Activated T-cell treated with anti-CD3 and anti-CD28 coated beads, Interleukin-2, amount 50 U/mL, for 72 hours (primary cell): ENCODE data around the gene FAM124A. TPM values are rescaled to one million over a fixed set of nuclear protein-coding genes. Genes with fewer than 3 reads are reported as not detected.

ENCODE experiments used
- ATAC-seq, 2 donors: fragments of 150-1000 bp; cut with Tn5 transposase; replicated peaks in 1 of 2; 2 replicates each; pipeline ENCODE4 v1.10.0; 2021; ENCODE audit warnings: moderate library complexity in 2 of 2, mild to moderate bottlenecking in 1 of 2
- DNase-seq, 2 donors: peaks; one replicate each; pipeline ENCODE4 v3.0.0; 2021 to 2022; ENCODE audit warnings: mixed read lengths in 1 of 2
- H3K27ac Mint-ChIP-seq: one replicate; pipeline ENCODE4 v1.8.0; 2022; ENCODE audit warnings: mild to moderate bottlenecking, moderate library complexity, mixed read lengths
- H3K27me3 Mint-ChIP-seq: one replicate; pipeline ENCODE4 v1.8.0; 2022; ENCODE audit warnings: low read depth, mixed read lengths
- H3K36me3 Mint-ChIP-seq, 2 donors: one replicate each; pipeline ENCODE4 v1.8.0; 2022; ENCODE audit warnings: mixed read lengths in 2 of 2, mild to moderate bottlenecking in 1 of 2; ENCODE audit not compliant: insufficient read depth in 2 of 2
- H3K4me1 Mint-ChIP-seq: one replicate; pipeline ENCODE4 v1.8.0; 2022; ENCODE audit warnings: low read depth, mixed read lengths
- H3K4me3 Mint-ChIP-seq, 2 donors: one replicate each; pipeline ENCODE4 v1.8.0; 2022; ENCODE audit warnings: mild to moderate bottlenecking in 2 of 2, mixed read lengths in 2 of 2, moderate library complexity in 2 of 2
- H3K9me3 Mint-ChIP-seq, 2 donors: one replicate each; pipeline ENCODE4 v1.8.0; 2022; ENCODE audit warnings: mixed read lengths in 2 of 2
- total RNA-seq, 2 donors: library from RNA; stranded (reverse); gene quantifications; one replicate each; pipeline ENCODE4 v1.2.3, GENCODE V29; 2022

The FAM124A gene
- total RNA-seq, 2 donors from 2014 or later, result 0.19 to 0.35 TPM

- no peak for ATAC-seq
- no peak overlapping the region for H3K4me3 Mint-ChIP-seq
Observed at GRCh38 chr13:51249770-51250741, 27.9 kb downstream of the FAM124A start.

GRCh38 chr13:51251480-51251879, 29.3 kb downstream of the FAM124A start:
- H3K36me3 Mint-ChIP-seq, result no peaks in the 10 kb centered on the region
- H3K4me1 Mint-ChIP-seq, result no peaks in the 10 kb centered on the region
- H3K4me3 Mint-ChIP-seq, result no peak overlapping the region
- no peaks in the 10 kb centered on the region for H3K9me3 Mint-ChIP-seq
- DNase-seq, result no peak
- H3K27me3 Mint-ChIP-seq, result no peaks in the 10 kb centered on the region
- no peak for ATAC-seq
- no peak overlapping the region for H3K27ac Mint-ChIP-seq

More at GRCh38 chr13:51249770-51250741, 27.9 kb downstream of the FAM124A start:
- no peaks in the 10 kb centered on the region for H3K27me3 Mint-ChIP-seq
- no peak overlapping the region for H3K27ac Mint-ChIP-seq
- H3K9me3 Mint-ChIP-seq, result no peaks in the 10 kb centered on the region
- no peaks in the 10 kb centered on the region for H3K4me1 Mint-ChIP-seq
- no peaks in the 10 kb centered on the region for H3K36me3 Mint-ChIP-seq
- no peak for DNase-seq

DNA sequence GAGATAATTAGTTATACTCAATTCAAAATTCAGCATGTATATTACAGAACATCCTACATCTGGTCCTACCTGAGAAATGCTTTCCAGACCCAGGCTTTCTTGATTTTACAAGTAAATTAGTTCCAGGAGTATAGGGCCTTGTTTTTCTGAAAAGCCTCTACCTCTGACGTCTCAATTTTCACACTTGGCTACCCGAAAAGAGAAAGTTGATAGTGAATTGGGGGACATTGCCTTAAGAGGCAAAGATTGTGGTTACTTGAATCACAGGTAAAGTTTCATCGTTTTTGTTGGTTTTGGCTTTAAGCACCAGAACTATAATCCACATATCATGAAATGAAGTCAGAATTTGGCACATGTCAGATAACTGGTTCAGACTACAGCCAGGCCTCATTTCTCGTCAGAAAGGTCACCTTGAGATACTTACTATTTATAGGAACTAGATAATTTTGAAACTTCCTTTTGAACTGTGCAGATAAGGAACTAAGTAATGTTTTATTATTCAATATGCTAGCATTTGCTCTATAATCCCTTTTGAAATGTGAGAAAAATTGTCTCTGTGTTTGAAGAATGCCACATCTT, 30.8 kb downstream of the FAM124A start:
- Mint-ChIP-seq H3K27me3 (no peaks in the 10 kb centered on the region), H3K4me3 (no peak overlapping the region), H3K9me3 (no peaks in the 10 kb centered on the region), H3K36me3 (no peaks in the 10 kb centered on the region), H3K4me1 (no peaks in the 10 kb centered on the region), H3K27ac (no peak overlapping the region)
- DNase-seq, result no peak
- ATAC-seq, result no peak

- Mint-ChIP-seq H3K4me1 (no peaks in the 10 kb centered on the region), H3K27ac (no peak overlapping the region), H3K4me3 (no peak overlapping the region), H3K27me3 (no peaks in the 10 kb centered on the region), H3K36me3 (no peaks in the 10 kb centered on the region), H3K9me3 (no peaks in the 10 kb centered on the region)
- ATAC-seq (no peak), DNase-seq (no peak)
Observed at GRCh38 chr13:51255556-51255955, 33.4 kb downstream of the FAM124A start.

DNA sequence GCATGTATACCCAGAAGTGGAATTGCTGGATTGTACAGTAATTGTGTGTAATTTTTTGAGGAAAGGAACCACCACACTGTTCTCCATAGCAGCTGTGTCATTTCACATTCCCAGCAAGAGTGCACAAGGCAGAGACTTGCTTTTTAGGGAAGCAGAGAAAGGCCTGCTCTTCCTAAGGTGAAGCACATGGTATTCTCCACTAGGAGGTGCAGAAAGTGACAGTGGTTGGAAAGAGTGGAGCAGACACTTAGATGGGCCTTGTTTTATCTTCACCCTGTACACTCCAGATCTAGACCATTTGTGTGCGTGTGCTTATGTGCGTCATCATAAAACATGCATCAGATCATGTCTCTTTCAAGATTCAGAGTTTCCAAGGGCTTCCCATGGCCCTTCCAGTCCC, 35.0 kb downstream of the FAM124A start:
- DNase-seq, result no peak
- H3K36me3 Mint-ChIP-seq, result no peaks in the 10 kb centered on the region
- no peak overlapping the region for H3K4me3 Mint-ChIP-seq
- H3K27ac Mint-ChIP-seq, result no peak overlapping the region
- ATAC-seq, result no peak
- no peaks in the 10 kb centered on the region for H3K27me3 Mint-ChIP-seq
- H3K9me3 Mint-ChIP-seq, result no peaks in the 10 kb centered on the region
- no peaks in the 10 kb centered on the region for H3K4me1 Mint-ChIP-seq

GRCh38 chr13:51258612-51259548, 36.7 kb downstream of the FAM124A start:
- ATAC-seq, result no peak
- Mint-ChIP-seq H3K4me1 (no peaks in the 10 kb centered on the region), H3K27me3 (no peaks in the 10 kb centered on the region), H3K9me3 (no peaks in the 10 kb centered on the region), H3K27ac (no peak overlapping the region), H3K36me3 (no peaks in the 10 kb centered on the region), H3K4me3 (no peak overlapping the region)
- DNase-seq, result no peak

DNA sequence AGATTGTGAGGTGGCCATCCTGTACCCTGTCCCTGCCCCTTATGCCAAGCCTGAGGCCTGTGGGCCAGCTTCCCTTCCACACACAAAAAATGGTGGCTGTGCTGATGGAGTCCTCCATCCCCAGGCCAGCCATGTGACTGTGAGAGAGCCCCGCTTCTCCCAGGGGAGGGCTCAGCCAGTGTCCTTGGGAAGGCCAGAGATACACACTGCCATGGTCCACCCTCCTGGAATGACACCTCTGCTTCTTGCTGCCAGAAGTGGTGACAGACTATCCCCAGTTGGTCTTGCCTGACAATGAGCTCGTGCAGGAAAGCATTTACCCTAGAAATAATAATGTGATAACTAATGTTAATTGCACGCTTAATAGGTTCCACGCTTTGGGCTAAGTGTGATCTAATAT, 38.0 kb downstream of the FAM124A start:
- no peaks in the 10 kb centered on the region for H3K9me3 Mint-ChIP-seq
- H3K36me3 Mint-ChIP-seq, result no peaks in the 10 kb centered on the region
- ATAC-seq (no peak), DNase-seq (no peak)
- no peaks in the 10 kb centered on the region for H3K27me3 Mint-ChIP-seq
- H3K27ac Mint-ChIP-seq, result no peak overlapping the region
- no peaks in the 10 kb centered on the region for H3K4me1 Mint-ChIP-seq
- no peak overlapping the region for H3K4me3 Mint-ChIP-seq

DNA sequence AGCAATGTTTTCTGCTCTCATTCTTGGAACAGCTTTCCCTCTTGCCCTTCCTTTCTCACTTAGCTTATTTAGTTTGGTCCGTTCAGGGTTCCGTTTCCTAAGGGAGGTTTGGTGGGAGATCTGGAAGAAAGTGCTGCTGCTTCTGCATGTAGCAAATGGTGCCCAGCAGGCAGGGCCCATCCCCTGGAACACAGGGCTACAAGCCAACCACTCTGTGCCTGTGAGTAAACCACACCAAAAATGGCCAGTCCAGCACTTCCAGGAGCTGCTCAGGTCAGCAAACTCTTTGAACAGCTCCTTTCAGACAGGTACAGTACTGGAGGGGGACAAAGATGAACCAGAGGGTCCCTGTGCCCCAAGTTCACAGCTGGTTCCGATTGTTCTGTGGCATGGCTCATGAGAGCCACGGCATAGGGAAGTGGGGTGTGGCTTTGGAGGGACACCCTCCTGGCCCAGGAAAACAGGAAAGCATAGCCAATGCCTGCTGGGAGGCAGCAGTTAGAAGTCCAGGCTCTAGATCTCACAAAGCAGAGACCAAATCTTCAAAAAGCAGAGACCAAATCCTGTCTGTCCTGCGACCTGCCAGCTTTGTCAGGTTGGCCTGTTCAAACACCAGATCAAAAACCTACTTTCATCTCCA, 39.5 kb downstream of the FAM124A start:
- Mint-ChIP-seq H3K27ac (no peak overlapping the region), H3K36me3 (no peaks in the 10 kb centered on the region), H3K4me3 (no peak overlapping the region), H3K4me1 (no peaks in the 10 kb centered on the region), H3K27me3 (no peaks in the 10 kb centered on the region), H3K9me3 (no peaks in the 10 kb centered on the region)
- DNase-seq, result no peak
- no peak for ATAC-seq

- Mint-ChIP-seq H3K27me3 (no peaks in the 10 kb centered on the region), H3K4me3 (no peak overlapping the region), H3K9me3 (no peaks in the 10 kb centered on the region), H3K27ac (no peak overlapping the region), H3K4me1 (no peaks in the 10 kb centered on the region), H3K36me3 (no peaks in the 10 kb centered on the region)
- ATAC-seq, result no peak
- DNase-seq, result no peak
Observed at GRCh38 chr13:51262501-51263211, 40.5 kb downstream of the FAM124A start.

- Mint-ChIP-seq H3K4me1 (no peaks in the 10 kb centered on the region), H3K4me3 (no peak overlapping the region), H3K27me3 (no peaks in the 10 kb centered on the region), H3K36me3 (no peaks in the 10 kb centered on the region), H3K9me3 (no peaks in the 10 kb centered on the region), H3K27ac (no peak overlapping the region)
- DNase-seq (no peak), ATAC-seq (no peak)
Observed at GRCh38 chr13:51266642-51267041, 44.4 kb downstream of the FAM124A start.

DNA sequence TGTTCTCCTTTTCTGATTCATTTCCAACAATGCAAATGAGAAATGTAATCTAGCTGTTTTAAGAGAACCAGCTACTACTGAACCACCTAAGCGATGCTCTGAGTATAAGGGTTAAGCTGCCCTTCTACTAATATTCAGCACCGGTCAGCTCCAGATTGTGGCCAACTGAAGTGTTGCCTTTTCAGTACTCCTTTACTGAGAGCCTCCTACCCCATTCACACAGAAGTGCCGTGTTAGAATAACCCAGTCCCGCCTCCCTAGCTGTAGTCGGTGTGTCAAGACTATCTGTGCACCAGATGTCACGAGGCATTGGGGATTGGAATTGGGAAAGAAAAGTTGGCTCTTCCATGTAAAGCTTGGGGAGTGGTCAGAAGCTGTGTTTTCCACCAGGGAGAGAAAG, 45.4 kb downstream of the FAM124A start:
- ATAC-seq (no peak), DNase-seq (no peak)
- no peaks in the 10 kb centered on the region for H3K4me1 Mint-ChIP-seq
- no peaks in the 10 kb centered on the region for H3K27me3 Mint-ChIP-seq
- no peak overlapping the region for H3K27ac Mint-ChIP-seq
- no peak overlapping the region for H3K4me3 Mint-ChIP-seq
- no peaks in the 10 kb centered on the region for H3K9me3 Mint-ChIP-seq
- H3K36me3 Mint-ChIP-seq, result no peaks in the 10 kb centered on the region

GRCh38 chr13:51269039-51269438, 46.8 kb downstream of the FAM124A start:
- H3K27ac Mint-ChIP-seq, result no peak overlapping the region
- no peaks in the 10 kb centered on the region for H3K9me3 Mint-ChIP-seq
- no peaks in the 10 kb centered on the region for H3K36me3 Mint-ChIP-seq
- H3K4me1 Mint-ChIP-seq, result no peaks in the 10 kb centered on the region
- DNase-seq, result no peak
- H3K4me3 Mint-ChIP-seq, result no peak overlapping the region
- H3K27me3 Mint-ChIP-seq, result no peaks in the 10 kb centered on the region
- ATAC-seq, result no peak
